GM12875 (cell line): Measurements from ENCODE around the gene SLC16A5.
"Not testable (repeated sequence)": the region's sequence is repeated elsewhere in the genome, so short reads cannot be mapped to it uniquely, and the experiment has no call there.

Experiments used
- H3K4me3 ChIP-seq: one replicate; pipeline ENCODE4 v1.5.1; 2011; ENCODE audit warnings: low read depth, low read length, control low read depth
- CTCF ChIP-seq: IDR thresholded peaks from 2 replicates; pipeline ENCODE4 v1.5.1; 2011; ENCODE audit warnings: low read depth, mild to moderate bottlenecking, control low read depth, inconsistent platforms, low read length, moderate library complexity, borderline replicate concordance; ENCODE audit not compliant: insufficient read depth

The SLC16A5 gene

DNA sequence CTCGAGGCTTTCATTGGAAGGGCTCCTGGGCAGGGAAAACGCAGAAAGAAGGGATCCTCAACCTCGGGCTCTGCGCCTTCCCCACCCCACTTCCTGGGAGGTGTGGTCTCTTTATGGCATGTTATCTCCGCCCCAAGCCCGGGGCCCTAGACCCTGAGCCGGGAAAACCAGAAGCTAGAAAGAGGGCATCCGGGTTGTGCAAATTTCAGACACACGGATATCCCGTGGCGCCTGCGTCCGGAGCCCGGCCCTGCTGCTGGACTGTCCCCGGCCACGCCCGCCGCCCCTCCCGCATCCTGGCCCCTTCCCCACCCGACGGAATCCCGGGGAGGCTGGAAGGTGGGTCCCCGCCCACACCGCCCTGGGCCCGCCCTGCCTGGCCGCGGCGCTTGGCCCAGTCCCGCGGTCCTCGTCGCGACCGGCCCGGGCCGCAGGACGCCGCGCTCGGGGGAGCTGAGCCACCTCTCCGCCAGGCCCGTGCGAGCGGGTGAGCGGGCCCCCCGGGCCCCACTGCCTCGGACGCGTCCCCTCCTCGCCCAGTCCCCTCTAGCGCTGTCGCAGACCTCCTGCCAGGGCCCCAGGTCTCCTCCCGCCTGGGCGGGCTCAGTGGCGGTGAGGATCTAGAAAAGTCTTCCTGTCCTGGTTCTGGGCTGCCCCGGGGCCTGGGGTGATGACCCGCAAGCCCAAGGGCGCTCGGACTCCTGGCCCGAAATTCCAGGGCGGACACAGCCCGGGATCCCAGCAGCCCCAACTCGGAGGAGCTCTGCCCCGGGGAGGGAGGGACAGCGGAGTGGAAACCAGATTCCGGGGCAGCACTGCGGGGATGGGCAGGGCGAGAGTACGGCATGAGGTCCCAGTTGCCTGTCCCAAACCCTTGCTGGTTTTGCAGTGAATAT is at the start of gene SLC16A5:
Gene SLC16A5 (plus strand): TSS at position 397 of the 896 bp plus-strand sequence. CDS start 5,683 bp downstream, outside the sequence.
- no peak for TF ChIP-seq CTCF

DNA sequence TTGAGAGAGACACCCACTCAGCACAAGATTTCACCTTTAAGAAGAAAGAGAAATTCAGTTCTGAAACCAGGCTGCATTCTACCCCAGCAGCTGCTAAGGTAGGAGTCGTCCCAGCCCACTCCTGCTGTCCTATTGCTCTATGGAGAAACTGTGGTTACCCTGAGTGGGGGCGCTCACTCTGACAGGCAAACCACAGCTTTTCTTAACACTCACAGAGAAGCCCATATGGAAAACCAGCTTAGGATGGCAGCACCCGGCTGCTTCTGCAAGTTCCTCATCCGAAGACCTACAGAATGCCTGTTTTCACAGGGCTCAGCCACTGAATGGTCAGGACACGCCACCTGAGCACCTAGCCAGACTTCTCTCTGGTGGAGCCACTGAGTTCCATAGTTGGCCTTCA is 48.5 kb upstream of the SLC16A5 start:
- TF ChIP-seq CTCF, result no peak
- no peak overlapping the region for H3K4me3 ChIP-seq

More for the DNA sequence above, at the start of gene SLC16A5:
- peak within 1 kb of the TSS; percentile 45 for H3K4me3 ChIP-seq

- H3K4me3 ChIP-seq, result no peak overlapping the region
- no peak for TF ChIP-seq CTCF
Observed at GRCh38 chr17:75041656-75042280, 46.0 kb upstream of the SLC16A5 start.

- H3K4me3 ChIP-seq, result not testable (repeated sequence)
Observed at GRCh38 chr17:75043789-75044188, 44.0 kb upstream of the SLC16A5 start.

- no peak for TF ChIP-seq CTCF
- no peak overlapping the region for H3K4me3 ChIP-seq
Observed at GRCh38 chr17:75044716-75045115, 43.0 kb upstream of the SLC16A5 start.

DNA sequence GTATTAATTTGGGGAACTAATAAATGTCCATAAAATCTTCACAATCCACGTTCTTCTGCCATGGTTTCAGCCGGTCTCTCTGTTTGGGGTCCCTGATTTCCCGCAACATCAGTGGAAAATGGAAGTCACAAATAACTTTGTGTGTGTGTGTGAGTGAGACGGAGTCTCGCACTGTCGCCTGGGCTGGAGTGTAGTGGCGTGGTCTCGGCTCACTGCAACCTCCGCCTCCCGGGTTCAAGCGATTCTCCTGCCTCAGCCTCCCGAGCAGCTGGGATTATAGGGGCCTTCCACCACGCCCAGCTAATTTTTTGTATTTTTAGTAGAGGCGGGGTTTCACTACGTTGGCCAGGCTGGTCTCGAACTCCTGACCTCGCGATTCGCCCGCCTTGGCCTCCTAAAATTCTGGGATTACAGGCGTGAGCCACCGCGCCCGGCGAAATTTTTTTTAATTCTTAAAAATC is 41.8 kb upstream of the SLC16A5 start:
- peak overlapping the region; percentile 99 for H3K4me3 ChIP-seq

- peak within 1 kb of the TSS; percentile 99 for H3K4me3 ChIP-seq
- no peak for TF ChIP-seq CTCF
Observed at GRCh38 chr17:75046407-75047289, 41.1 kb upstream of the SLC16A5 start, which contains the start of the genes ATP5PD and KCTD2. Gene ATP5PD (minus strand): TSS chr17:75046969. CDS start chr17:75042650, 4,319 bp downstream. Gene KCTD2 (plus strand): TSS chr17:75047225. CDS start chr17:75047251, 26 bp downstream.
